Endometrial microvascular endothelial cells (primary cell): ENCODE measurements around the gene KASH5. TPM values are rescaled to one million over a fixed set of nuclear protein-coding genes. Genes with fewer than 3 reads are reported as not detected.

Experiments used
- in situ Hi-C: cut with HindIII; loops from 2 replicates; pipeline ENCODE4 v1.10.0; 2017; ENCODE audit warnings: low sequenced_read_pairs, low pct_unique_long_range_greater_than_20kb; ENCODE audit errors: inconsistent ontology term
- total RNA-seq: library from RNA; depleted of rRNA; stranded (reverse); fragments of >200 nt; gene quantifications from one replicate; pipeline ENCODE4 v1.2.3, GENCODE V29; 2015; ENCODE audit errors: inconsistent ontology term

Gene KASH5, protein sequence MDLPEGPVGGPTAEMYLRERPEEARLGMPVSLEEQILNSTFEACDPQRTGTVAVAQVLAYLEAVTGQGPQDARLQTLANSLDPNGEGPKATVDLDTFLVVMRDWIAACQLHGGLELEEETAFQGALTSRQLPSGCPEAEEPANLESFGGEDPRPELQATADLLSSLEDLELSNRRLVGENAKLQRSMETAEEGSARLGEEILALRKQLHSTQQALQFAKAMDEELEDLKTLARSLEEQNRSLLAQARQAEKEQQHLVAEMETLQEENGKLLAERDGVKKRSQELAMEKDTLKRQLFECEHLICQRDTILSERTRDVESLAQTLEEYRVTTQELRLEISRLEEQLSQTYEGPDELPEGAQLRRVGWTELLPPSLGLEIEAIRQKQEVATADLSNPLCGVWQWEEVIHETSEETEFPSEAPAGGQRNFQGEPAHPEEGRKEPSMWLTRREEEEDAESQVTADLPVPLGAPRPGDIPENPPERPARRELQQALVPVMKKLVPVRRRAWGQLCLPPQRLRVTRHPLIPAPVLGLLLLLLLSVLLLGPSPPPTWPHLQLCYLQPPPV
- not detected for total RNA-seq

DNA sequence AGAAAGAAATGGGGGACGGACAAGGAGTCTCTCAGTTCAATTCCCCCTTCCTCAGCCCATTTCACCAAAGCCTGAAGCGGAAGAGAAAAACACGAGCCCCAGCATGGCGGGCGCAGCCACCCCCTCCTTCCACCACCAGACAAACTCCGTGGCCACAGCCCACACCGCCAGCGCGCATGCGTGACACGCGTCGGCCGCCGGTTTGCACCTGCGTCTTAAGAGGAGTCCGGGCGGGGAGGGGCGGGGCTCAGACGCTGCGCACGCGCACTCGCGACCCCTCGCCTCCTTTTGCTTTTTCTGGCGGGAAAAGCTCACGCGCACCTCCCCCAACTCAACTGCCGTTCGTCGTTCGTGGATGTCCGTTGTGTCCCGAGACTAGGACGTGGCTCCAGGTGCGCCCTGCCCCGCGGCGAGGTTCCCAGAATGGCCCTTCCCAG is at the start of gene KASH5:
TSS of gene KASH5 (plus strand) at position 314 of the 437 bp plus-strand sequence. CDS start 2,635 bp downstream, outside the sequence.
- in situ Hi-C loops, result no loop called here

DNA sequence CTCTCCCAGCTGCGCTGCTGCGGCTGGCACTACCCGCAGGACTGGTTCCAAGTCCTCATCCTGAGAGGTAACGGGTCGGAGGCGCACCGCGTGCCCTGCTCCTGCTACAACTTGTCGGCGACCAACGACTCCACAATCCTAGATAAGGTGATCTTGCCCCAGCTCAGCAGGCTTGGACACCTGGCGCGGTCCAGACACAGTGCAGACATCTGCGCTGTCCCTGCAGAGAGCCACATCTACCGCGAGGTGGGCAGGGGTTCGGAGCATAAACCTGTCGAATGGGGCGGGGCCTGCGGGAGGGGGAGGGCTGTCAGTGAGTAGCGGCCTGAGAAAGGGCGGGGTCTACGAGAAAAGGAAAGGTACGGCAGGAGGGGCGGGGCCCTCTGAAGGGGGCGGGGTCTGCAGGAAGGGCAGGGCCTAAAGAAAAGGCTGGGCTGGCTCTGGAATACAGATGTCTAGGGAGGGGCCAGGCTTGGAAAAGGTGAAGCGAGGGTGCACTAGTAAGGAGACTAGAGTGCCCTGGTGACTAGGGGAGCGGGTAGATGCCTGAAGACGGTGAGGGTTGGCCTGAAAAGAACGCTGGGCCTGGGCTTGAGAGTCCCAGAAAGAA is 49.3 kb upstream of the KASH5 start:
- in situ Hi-C loops, result no loop called here

DNA sequence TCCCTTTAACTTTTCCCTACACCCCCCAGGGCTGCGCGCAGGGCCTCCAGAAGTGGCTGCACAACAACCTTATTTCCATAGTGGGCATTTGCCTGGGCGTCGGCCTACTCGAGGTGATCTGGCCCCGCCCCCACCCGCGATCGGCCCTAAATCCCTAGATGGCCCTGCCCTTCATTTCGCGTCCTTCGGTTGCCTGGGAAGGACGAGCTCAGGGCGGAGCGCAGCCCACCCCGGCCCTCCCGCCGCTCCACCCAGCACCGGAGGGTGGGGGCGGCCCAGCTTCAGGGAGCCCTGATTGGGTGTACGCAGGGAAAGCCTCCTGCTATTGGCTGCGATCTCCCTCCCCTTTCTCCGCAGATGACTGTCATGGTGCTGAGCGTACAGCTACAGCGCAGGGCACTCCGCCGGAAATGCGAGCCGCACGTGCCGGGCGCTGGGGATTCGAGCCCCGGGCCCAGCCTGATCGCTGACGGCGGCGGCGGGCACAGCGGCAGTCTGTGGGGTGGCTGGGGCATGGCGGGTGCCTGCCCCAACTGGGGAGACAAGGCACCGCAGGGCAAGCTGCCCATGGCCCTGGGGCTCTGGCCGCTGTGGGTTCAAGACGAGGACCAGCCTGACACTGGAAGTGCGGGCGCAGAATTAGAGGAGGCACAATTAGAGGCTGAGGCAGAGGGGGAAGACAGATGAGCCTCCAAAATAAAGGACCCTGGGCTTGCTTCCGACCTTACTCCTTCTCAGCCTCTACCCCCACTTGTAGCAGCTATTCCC is 48.6 kb upstream of the KASH5 start:
- in situ Hi-C loops, result no loop called here

DNA sequence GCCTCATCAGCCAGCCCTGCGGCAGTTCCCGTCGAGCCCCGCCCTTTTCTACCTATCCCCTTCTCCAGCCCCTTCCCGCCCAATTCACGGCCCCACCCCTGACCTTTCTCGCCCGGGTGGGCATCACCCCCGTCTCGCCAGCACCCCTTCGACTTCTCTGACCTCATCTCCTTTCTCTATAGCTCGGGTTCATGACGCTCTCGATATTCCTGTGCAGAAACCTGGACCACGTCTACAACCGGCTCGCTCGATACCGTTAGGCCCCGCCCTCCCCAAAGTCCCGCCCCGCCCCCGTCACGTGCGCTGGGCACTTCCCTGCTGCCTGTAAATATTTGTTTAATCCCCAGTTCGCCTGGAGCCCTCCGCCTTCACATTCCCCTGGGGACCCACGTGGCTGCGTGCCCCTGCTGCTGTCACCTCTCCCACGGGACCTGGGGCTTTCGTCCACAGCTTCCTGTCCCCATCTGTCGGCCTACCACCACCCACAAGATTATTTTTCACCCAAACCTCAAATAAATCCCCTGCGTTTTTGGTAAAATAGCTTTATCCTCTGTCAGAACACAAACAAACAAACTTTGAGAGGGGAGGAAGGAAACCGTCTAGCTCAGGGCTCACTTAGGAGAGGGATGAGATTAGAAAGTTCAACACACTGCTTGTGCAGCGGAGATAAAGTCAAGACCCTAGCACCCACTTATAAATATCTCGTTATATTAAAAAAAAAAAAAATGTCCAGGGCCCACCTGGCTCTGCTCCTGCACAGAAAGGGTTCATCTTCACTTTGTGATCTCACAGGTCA is 47.8 kb upstream of the KASH5 start:
- in situ Hi-C loops, result no loop called here

DNA sequence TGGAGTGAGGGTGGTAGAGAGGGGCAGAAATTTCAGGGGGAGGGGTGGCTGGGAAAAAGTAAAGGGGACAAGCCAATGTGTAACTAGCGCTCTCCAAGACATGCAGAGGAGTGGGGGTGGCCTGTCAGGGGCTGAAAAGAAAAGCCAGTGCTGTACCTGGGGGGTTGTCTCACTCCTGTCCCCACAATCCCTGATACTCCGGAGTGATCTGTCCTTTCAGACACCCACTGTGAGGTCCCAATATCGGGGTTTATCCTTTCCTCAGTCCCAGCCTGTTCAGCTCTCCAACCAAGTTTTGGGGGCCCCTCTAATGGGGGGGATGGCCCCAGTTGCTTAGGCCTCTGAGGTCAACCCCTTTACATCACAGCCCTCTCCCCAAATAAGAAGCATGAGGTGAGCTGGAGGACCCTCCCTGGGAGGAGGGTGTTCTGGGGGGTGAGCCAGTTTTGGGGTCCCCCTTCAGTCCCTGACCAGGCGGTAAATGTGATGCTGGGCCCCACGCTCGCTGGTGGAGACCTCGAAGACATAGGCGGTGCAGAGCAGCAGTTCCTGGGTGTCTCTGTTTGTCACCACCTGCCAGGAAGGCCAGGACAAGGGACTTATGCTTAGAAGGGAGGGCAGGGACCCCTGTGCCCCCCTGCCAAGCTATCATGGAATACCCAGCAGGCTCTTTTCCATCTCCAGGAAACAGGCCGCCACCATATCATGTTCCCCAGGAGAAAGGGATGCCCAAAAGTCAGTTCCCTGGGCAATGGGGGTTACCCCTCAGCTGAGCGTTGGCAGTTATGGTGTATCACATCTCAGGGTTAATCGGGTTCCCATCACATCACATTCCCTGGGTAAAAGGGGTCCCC is 47.0 kb upstream of the KASH5 start:
- in situ Hi-C loops, result no loop called here

DNA sequence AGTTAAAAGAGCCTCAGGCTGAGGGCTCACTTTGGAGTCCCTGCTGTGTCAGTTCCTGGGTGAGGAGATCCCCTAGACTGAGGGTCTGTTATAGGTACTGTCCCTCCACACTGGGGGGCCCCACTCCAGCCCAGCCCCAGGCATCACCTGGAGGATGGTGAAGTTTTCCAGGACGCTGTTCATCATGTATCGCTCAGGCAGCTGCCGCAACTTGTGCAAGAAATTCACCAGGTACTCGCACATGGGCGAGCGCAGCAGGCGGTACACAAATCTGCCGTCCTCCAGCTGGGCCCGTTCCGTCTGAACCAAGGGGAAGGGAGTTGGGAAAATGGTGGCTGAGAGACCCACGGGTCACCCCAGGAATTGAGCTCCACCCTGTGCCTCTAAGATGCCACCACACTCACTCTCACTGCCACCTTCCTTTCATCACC is 45.7 kb upstream of the KASH5 start:
- in situ Hi-C loops, result no loop called here

DNA sequence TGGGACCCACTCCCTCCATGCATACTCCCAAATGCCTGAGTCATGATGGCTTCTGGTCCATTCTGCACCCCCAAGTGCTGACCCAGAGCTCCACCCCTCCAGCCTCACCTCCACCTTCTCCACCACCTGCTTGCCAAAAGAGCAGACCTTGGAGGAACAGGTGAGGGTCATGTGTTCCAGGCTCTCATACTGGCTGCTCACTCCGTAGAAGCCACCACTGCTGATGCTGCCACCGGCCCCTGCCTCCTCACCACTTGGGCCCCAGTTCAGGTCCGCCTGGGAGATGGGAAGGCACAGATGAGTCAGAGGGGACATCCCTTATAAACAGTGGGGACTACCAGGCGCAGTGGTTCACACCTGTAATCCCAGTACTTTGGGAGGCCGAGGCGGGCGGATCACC is 44.9 kb upstream of the KASH5 start:
- in situ Hi-C loops, result no loop called here

DNA sequence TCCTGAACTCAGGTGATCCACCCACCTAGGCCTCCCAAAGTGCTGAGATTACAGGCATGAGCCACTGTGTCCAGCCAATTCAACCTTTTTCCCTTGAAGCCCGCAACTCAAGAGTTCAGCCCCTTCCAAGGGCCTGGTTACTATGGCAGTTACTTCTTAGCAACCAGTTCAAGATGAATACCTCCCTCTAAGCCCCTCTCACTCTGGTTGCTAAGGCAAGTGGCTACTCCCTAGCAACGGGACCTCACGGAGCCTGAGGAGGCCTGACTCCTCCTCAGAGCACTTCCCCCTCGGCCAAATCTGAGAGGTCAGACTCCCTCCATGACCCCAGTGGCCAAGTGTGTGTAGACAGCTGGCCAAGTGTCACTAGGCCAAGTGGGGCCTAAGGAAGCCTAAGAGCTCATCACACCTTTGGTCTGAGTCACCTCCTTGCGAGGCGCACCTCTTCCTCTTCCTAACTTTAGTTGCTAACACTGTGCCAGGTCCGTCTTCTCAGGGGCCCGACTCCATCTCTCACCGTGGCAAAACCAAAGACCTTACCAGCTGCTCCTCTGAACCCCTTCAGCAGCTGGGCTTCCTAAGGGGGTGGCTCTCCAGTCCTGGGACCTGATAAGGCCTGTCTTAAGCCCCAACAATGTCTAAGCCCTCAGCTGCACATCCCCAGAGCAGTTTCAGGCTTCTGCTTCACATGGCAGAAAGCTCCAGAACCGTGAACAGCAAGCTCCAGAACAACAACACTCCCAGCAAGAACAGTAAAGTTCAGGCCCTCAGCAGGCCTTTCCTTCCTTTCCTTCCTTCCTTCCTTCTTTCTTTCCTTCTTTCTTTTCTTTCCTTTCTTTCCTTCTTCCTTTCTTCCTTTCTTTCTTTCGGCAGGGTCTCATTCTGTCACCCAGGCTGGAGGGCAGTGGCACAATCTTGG is 43.3 kb upstream of the KASH5 start:
- in situ Hi-C loops, result no loop called here

DNA sequence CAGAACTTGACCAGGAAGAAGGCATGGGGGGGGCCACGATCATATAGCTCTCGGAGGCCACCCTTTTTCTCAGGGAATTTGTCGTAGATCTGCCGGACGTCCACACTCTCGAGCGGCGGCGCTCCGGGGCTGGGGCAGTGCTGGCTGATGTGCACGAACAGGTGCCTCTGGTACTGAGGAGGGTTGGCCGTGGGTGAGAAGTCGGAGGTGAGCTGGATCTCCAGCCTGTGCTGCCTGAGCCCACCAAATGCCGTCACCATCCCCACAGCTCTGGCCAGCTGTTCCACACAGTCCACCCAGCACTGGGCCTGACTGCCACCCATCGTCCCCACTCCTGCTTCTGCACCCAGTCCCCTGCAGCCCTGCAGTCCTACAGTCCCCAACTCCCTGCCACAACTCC is 40.9 kb upstream of the KASH5 start:
- in situ Hi-C loops, result no loop called here

DNA sequence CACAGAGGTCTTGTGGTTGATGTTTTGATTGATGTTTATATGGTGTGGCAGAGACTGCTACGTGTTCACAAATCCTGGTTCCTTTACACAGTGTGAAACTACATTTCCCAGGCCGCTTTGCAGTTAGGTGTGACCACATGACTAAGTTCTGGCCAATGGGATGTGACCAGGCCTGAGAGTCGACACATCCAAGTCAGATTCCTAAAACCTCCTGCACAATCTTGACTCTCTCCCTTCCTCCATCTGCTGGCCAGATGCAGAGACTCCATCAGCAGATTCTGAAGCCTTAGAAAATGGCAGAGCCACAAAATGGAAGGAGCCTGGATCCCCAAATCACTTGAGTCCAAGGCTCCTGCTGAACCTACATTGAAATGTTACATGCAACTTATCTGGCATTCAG is 40.2 kb upstream of the KASH5 start:
- in situ Hi-C loops, result no loop called here

DNA sequence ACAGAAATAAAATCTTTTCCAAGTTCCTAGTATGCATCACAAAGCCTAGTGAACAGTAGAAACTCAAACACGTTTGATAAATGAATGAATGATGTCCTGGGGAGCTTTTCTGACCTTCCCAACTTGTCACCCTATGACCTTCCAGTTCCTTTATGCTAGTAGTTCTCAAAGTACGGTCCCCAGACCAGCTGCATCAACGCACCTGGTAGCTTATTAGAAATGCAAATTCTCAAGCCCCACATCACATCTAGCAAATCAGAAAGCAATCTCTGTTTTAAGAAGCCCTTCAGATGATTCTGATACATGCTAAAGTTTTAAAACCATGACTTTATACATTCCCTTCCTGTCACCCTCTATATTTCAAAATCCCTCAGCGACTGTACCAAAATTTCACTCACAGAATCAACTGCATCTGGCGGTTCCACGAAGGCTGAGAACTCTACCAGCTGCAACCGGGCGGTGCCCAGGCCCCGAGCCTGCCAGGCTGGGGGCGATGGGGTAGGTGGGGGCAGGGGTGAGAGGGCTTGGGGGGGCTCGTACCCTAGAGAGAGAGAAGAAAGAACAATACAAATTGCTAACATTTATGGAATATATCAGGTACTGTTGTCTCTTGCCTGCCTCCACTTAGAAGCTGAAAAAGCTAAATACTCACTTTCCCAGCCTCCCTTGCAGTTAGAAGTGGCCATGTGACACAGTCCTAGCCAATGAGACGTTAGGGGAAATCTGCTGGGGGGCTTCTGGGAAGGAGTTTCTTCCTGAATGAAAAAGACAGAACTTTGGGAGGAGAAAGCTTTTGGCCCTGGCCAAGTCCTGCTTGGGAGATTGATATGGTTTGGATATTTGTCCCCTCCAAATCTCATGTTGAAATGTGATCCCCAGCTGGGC is 39.5 kb upstream of the KASH5 start:
- in situ Hi-C loops, result no loop called here

DNA sequence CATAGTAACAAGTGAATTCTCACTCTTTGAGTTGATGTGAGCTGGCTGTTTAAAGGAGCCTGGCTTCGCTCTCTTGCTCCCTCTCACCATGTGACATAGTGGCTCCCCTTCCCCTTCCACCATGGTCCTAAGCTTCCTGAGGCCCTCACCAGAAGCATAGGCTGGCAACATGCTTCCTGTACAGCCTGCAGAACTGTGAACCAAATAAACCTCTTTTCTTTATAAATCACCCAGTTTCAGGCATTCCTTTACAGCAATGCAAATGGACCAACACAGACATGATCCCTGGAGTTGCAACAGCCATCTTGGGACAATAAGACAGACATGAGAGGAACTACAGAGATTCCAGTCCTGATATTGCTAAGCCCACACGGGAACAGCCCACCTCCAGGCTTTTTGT is 38.5 kb upstream of the KASH5 start:
- in situ Hi-C loops, result no loop called here

DNA sequence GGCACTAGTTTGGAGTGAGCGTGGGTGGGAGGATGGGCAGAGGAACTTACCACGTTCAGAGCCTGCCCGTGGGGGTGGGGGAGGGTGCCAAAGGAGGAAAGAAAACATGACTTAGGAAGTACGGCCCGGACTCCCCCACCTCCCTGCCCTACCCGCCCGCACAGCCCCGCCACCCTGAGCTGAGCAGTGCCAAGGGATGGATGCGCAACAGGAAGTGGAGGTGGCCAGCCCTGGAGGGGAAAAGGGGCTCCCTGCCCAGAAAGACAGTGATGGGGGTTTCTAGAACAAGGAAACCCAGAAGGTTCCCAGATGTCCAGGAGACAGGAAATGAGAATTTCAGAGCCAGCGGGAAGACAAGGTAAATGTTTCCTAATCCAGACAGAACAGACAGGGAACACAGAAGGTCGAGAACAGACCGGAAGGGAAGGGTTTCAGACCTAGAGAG is 32.1 kb upstream of the KASH5 start:
- in situ Hi-C loops, result no loop called here

DNA sequence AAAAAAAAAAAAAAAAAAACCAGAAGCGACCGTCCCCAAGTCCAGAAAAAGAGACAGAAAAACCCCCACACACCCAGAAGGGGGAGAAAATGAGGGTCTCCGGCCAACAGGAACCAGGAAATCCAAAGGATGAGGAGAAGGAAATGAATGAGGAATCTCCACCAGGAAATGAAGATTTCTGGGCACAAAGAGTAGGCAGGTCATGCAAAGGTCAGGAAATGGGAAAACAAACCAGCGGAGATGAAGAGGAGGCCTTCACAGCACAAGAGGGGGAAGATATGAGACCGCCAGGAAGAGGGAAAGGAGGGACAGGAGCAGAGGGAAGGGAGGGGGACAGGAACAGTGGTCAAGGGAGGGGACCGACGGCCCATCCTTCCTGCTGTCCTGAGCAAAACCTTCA is 31.7 kb upstream of the KASH5 start:
- in situ Hi-C loops, result no loop called here

DNA sequence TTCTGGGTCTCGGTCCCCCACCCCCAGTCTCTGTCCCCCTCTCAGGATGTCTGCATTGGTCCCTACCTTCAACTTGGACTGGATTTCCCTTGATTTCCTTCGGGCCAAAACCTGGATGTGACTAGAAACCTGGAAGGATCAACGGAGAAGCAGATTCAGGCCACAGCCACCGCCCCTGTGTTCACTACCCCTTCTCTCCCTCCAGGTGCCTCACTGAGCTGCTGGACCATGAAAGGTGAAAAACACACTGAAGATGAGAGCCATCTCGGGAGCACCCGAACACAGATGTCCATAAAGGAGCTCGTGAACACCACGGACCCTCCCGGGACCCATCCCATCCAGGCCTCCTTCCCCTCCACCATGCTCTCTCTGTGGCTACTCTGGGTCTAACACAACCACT is 30.9 kb upstream of the KASH5 start:
- in situ Hi-C loops, result no loop called here
